UCSD-AML1 (cell line): Measurements from ENCODE around the gene PYGO2.
A peak's percentile ranks its signal among the peaks of the same experiment; 100 is the strongest.

Experiments
- DNase-seq: peaks from one replicate; lab custom pipeline; 2025; ENCODE audit not compliant: unreplicated experiment; lab: John Stamatoyannopoulos, UW

The PYGO2 gene

GRCh38 chr1:154961207-154962155 is at the start of gene PYGO2:
Gene PYGO2 (minus strand): TSS chr1:154961782. CDS start chr1:154961576, 206 bp downstream.
- peak; percentile 90 for DNase-seq

- no peak for DNase-seq
Observed at GRCh38 chr1:155011004-155011416, 49.4 kb upstream of the PYGO2 start.

GRCh38 chr1:155010211-155010918 is 48.8 kb upstream of the PYGO2 start:
- peak; percentile 57 for DNase-seq

- no peak for DNase-seq
Observed at GRCh38 chr1:155009742-155010141, 48.2 kb upstream of the PYGO2 start.

- no peak for DNase-seq
Observed at GRCh38 chr1:155009221-155009711, 47.7 kb upstream of the PYGO2 start.

GRCh38 chr1:155008015-155008941 is 46.7 kb upstream of the PYGO2 start:
- peak; percentile 52 for DNase-seq

GRCh38 chr1:155007251-155007828 is 45.8 kb upstream of the PYGO2 start:
- no peak for DNase-seq

GRCh38 chr1:155006601-155007101 is 45.1 kb upstream of the PYGO2 start:
- DNase-seq, result peak; percentile 54

GRCh38 chr1:155005076-155006011 is 43.8 kb upstream of the PYGO2 start:
- DNase-seq, result no peak

GRCh38 chr1:155004352-155005075 is 42.9 kb upstream of the PYGO2 start:
- no peak for DNase-seq

- DNase-seq, result peak; percentile 60
Observed at GRCh38 chr1:155003766-155004351, 42.3 kb upstream of the PYGO2 start.

GRCh38 chr1:155003227-155003765 is 41.7 kb upstream of the PYGO2 start:
- peak; percentile 51 for DNase-seq

GRCh38 chr1:155002464-155003226 is 41.1 kb upstream of the PYGO2 start, which contains the start of gene ZBTB7B:
Gene ZBTB7B (plus strand): TSS chr1:155002802. CDS start chr1:155014661, 11,859 bp downstream.
- peak; percentile 51 for DNase-seq

GRCh38 chr1:155001675-155002463 is 40.3 kb upstream of the PYGO2 start:
- peak; percentile 99 for DNase-seq

- no peak for DNase-seq
Observed at GRCh38 chr1:155001425-155001674, 39.8 kb upstream of the PYGO2 start.

GRCh38 chr1:155000726-155001424 is 39.3 kb upstream of the PYGO2 start:
- DNase-seq, result peak; percentile 93
